Vagina (tissue), 2 donors: ENCODE results near the gene FASTKD1.

Experiments
- CTCF ChIP-seq, 3 experiments: fragments of 450-650 bp in 2 of 3; fragments of 200-600 bp in 1 of 3; sonication (generic) in 1 of 3; IDR thresholded peaks; one replicate each; pipeline ENCODE4 v1.5.1; 2017 to 2019; ENCODE audit warnings: antibody characterized with exemption in 3 of 3, mild to moderate bottlenecking in 2 of 3, moderate library complexity in 2 of 3
- POLR2A ChIP-seq, 2 donors: fragments of 450-650 bp; IDR thresholded peaks; one replicate each; pipeline ENCODE4 v1.6.1; 2017; ENCODE audit warnings: antibody characterized with exemption in 2 of 2, mild to moderate bottlenecking in 2 of 2, moderate library complexity in 2 of 2
- POLR2AphosphoS5 ChIP-seq, 2 donors: sonication (generic); formaldehyde crosslinking; IDR thresholded peaks; one replicate each; pipeline ENCODE4 v1.9.0; 2017; ENCODE audit warnings: antibody characterized with exemption in 2 of 2, mild to moderate bottlenecking in 2 of 2, low read depth in 1 of 2; ENCODE audit not compliant: insufficient read depth in 1 of 2

GRCh38 chr2:169491378-169491777 is 82.3 kb downstream of the FASTKD1 start:
- TF ChIP-seq CTCF (IDR thresholded peaks at IDR 0.05) (no peak), POLR2AphosphoS5 (IDR thresholded peaks at IDR 0.05; ENCODE audit: insufficient read depth in 1 of 2, low read depth in 1 of 2) (no peak), POLR2A (IDR thresholded peaks at IDR 0.05) (no peak)
